ENCODE results near the gene CKAP5.

CKAP5 gene

DNA sequence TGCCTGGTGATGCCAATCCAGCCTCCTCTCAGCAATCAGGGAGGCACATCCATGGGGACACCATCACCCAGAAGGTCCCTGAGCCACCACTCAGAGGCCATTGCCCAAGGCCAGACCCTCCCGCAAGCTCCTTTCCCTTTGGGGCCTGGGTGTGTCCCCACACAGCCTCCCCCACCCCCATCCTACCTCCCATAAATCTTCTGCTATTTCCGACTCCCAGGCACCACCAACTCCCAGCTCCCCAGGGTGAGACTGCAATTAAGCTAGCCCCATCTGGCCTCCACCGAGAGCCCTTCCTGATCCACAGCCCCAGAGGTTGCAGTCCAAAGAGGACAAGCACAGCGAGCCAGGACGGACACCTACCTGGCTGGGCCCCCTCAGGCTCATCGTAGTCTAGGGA is 152.0 kb downstream of the CKAP5 start:
- H3K36me3 ChIP-seq (ENCODE audit: control insufficient read depth, low read depth, low read length), result peaks cover 8% of the 10 kb centered on the region
- no peak overlapping the region for H3K27ac ChIP-seq (ENCODE audit: low read length)
- no peak overlapping the region for H3K9ac ChIP-seq (ENCODE audit: low read length)
- H3K9me3 ChIP-seq (ENCODE audit: control insufficient read depth, low read depth, low read length), result no peaks in the 10 kb centered on the region
- no peaks in the 10 kb centered on the region for H3K4me1 ChIP-seq (ENCODE audit: control insufficient read depth, low read depth, low read length)
- no peaks in the 10 kb centered on the region for H3K27me3 ChIP-seq (ENCODE audit: control insufficient read depth, insufficient read depth, low read length)
- no peak overlapping the region for H3K4me3 ChIP-seq (ENCODE audit: low read length)

DNA sequence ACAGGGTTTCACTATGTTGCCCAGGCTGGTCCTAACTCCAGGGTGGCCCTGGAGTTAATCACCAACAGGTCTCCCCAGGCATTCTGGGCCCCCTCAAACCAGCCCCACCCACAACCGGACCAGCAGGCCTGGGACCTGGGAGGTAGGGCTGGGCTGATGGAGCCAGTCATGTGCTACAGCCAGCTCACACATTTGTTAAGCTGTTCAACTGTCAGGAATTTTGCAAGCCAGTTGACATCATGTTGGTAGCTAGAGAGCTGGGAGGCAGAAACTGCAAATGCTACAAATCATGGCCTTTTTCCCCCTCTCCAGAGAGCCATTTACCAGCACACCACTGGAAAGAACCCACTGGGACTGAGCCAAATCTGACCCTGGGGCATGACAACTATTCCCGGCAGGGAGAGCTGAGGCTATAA is 152.5 kb downstream of the CKAP5 start:
- Histone ChIP-seq H3K4me3 (ENCODE audit: low read length) (no peak overlapping the region), H3K9me3 (ENCODE audit: control insufficient read depth, low read depth, low read length) (no peaks in the 10 kb centered on the region), H3K27ac (ENCODE audit: low read length) (no peak overlapping the region), H3K27me3 (ENCODE audit: control insufficient read depth, insufficient read depth, low read length) (no peaks in the 10 kb centered on the region), H3K9ac (ENCODE audit: low read length) (no peak overlapping the region), H3K36me3 (ENCODE audit: control insufficient read depth, low read depth, low read length) (peaks cover 8% of the 10 kb centered on the region), H3K4me1 (ENCODE audit: control insufficient read depth, low read depth, low read length) (no peaks in the 10 kb centered on the region)

Data from iPS-18a (cell line).